HG03139 (cell line): ENCODE data around the gene RBP5.

Experiments used
- ATAC-seq: cut with Tn5 transposase; IDR thresholded peaks from one replicate; pipeline ENCODE4 v1.9.1; 2021; ENCODE audit not compliant: unreplicated experiment

Gene RBP5

GRCh38 chr12:7146228-7146627 is 17.5 kb upstream of the RBP5 start:
- ATAC-seq, result no peak

GRCh38 chr12:7145671-7146070 is 17.0 kb upstream of the RBP5 start:
- no peak for ATAC-seq

DNA sequence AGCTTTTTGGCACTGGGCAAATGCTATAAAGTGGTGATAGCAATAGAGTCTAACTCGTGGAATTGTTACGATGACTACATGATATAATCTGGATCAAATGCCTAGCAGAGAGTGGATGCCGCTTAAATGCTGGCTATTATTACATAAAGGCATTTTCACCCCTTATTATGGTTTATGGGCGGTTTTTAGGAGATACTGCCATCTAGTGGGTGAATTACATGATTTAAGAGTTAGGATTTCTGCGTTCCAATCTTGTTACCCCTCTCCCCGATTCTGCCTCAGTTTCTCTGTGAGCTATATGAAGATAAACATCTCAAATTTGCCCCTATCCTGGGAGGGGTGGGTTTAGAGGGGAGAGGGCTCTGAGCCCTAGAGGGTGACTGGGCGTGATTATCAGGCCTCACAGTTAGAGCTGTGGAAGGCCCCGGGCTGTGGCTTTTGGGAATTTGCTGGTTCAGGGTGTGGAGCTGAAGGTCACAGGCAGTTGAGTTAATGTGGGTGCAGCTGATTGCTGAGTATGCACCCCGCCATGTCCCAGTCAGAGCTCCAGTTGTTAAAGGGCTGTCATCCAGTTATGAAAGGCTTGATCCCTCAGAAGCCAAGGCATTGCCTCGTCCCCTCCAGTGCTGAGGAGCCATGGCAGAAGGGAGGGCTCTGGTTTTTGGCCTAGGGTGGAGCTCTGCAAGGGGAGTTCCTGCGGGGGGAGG is 15.9 kb upstream of the RBP5 start:
- no peak for ATAC-seq

- ATAC-seq, result no peak
Observed at GRCh38 chr12:7143564-7143963, 14.9 kb upstream of the RBP5 start.

- ATAC-seq, result no peak
Observed at GRCh38 chr12:7142809-7143465, 14.2 kb upstream of the RBP5 start.

GRCh38 chr12:7142056-7142644 is 13.5 kb upstream of the RBP5 start:
- no peak for ATAC-seq

- ATAC-seq, result no peak
Observed at GRCh38 chr12:7141351-7142005, 12.8 kb upstream of the RBP5 start.

GRCh38 chr12:7139200-7139599 is 10.5 kb upstream of the RBP5 start:
- ATAC-seq, result no peak

- ATAC-seq, result no peak
Observed at GRCh38 chr12:7137908-7138307, 9.2 kb upstream of the RBP5 start.

- ATAC-seq, result no peak
Observed at GRCh38 chr12:7136676-7137075, 8.0 kb upstream of the RBP5 start.

DNA sequence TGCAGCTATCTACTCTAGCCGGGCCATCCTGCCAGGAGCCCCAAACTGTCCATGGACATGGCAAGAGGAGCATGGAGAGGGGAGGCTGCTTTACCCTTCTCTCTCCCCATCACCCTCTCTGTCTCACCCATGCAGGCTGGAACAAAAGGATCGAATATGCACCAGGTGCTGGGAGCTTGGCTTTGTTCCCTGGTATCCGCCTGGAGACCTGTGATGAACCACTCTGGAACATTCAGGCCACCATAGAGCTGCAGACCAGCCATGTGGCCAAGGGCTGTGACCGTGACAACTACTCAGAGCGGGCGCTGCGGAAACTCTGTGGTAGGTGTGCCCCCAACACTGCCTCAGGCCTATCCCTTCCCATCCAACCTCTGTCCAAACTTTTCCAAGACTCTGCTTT is 7.4 kb upstream of the RBP5 start:
- ATAC-seq, result no peak

GRCh38 chr12:7134396-7135166 is 5.9 kb upstream of the RBP5 start:
- no peak for ATAC-seq

DNA sequence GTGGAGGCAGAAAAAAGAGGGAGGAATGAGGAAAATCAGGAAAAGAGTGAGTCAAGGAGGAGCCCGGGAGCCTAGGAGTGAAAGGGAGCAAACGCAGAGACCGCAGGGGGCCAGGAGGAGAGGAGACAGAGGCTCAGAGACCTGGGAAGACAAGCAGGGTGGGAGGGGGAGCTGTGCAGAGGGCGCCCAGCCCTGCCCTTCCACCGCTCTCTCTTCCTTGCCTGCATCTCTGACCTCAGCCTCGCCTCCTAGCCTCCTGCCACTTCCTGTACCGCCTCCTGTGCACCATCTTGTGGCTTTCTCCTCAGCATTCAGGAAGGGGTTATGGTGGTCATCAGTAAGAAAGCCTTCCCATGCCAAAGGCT is 2.8 kb upstream of the RBP5 start:
- no peak for ATAC-seq

DNA sequence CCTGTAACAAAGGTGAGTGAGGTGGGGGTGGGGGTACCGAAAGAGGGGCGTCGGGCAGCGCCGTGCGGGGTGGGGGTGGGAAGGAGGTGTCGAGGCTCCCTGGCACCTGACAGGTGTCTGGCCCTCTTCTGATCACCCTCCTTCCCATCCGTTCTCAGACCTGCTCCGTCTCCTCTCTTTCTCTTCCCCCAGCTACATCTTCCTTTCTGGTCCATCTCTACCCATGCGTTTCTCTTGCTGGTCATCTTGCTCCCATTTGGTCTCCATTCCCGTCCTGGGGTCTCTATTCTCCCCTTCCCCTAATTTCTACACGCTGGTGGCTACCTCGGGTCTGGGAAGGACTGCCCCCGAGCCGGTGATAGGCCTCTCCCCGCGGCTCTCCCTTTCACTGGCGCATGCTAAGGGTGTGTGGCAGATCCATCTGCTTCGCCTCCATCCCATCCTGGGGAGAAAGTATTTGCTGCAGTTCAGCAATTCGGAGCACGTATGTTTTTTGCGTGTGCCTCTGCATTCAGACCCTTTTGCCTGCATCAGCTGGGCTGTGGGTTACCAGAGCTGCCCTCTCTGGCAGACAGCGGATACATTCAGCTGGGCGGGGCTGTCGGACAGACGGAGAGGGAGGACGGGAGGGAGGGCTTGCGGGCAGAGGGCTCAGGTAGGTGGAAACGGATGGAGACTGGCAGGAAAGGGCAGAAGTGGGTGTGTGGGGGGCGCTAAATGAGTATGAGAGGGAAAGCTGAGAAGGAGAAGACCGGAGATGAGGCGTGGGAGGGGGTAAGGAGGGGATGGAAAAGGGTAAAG is 2.2 kb upstream of the RBP5 start:
- ATAC-seq, result no peak

GRCh38 chr12:7129872-7130691 is 1.4 kb upstream of the RBP5 start, which contains the start of gene CLSTN3:
Gene CLSTN3, plus strand, starts transcription at chr12:7130371. Its CDS starts 278 bp downstream, at chr12:7130649.
- ATAC-seq, result peak; percentile 52

GRCh38 chr12:7129287-7129871 is 690 bp upstream of the RBP5 start:
- ATAC-seq, result no peak

- no peak for ATAC-seq
Observed at GRCh38 chr12:7127916-7128626, 618 bp downstream of the RBP5 start.

- no peak for ATAC-seq
Observed at GRCh38 chr12:7125632-7126227, 3.0 kb downstream of the RBP5 start.
